ENCODE results near the gene ZNFX1. TPM values are rescaled to one million over a fixed set of nuclear protein-coding genes. Genes with fewer than 3 reads are reported as not detected.
"Not testable (repeated sequence)": the region's sequence is repeated elsewhere in the genome, so short reads cannot be mapped to it uniquely, and the experiment has no call there.

ZNFX1 gene
- total and polyA plus RNA-seq, 2 donors (not counting 1 experiment from before 2014, with no cell fraction given), result 10.3 to 37.9 TPM

DNA sequence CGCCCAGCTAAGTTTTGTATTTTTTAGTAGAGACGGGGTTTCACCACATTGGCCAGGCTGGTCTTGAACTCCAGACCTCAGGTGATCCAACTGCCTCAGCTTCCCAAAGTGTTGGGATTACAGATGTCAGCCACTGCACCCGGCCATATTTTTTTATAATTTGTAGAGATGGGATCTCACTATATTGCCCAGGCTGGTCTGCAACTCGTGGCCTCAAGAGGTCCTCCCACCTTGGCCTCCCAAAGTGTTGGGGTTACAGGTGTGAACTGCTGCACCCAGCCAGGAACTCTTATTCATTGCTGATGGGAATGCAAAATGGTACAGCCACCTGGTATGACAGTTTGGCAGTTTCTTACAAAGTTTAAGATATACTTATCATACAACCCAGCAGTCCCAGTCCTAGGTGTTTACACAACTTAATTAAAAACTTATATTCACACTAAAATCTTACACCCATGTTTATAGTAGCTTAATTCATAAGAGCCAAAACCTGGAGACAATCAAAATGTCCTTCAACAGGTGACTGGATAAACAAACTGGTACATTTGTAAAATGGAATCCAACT, 78.0 kb downstream of the ZNFX1 start:
- CTCF ChIA-PET, result interaction anchor here (2.0 kb wide), 1 partner anchor 18 kb away, joined by 4 read pairs; no protein-coding TSS in a partner anchor
- intact Hi-C loops (cut with micrococcal nuclease), result no loop called here
- Histone ChIP-seq H4K20me1 (ENCODE audit: control insufficient read depth, insufficient read depth, low read length, poor library complexity, severe bottlenecking) (no peaks in the 10 kb centered on the region), H3K9me3 (ENCODE audit: control extremely low read depth in 1 of 3, control insufficient read depth in 2 of 3, insufficient read depth in 1 of 3, low read length in 2 of 3) (peaks cover 0 to 4% (median 0%) of the 10 kb centered on the region in 3 donors), H3K4me3 (ENCODE audit: control extremely low read depth in 1 of 5, extremely low read depth in 1 of 5, insufficient read depth in 1 of 5, low read depth in 2 of 5, low read length in 4 of 5) (no peak overlapping the region), H3K79me2 (ENCODE audit: control insufficient read depth, insufficient read depth, low read length) (no peaks in the 10 kb centered on the region), H3K36me3 (replicated peaks in 1 of 2; ENCODE audit: control extremely low read depth in 1 of 2, control insufficient read depth in 1 of 2, extremely low read depth in 1 of 2, insufficient read depth in 2 of 2, low read length in 1 of 2) (no peaks in the 10 kb centered on the region), H3K27ac (ENCODE audit: low read length in 2 of 2) (no peak overlapping the region), H3K4me2 (replicated peaks; ENCODE audit: low read depth, low read length, poor library complexity, severe bottlenecking) (no peak overlapping the region), H3K27me3 (replicated peaks in 1 of 4; ENCODE audit: control extremely low read depth in 1 of 4, control insufficient read depth in 3 of 4, insufficient read depth in 4 of 4, low read length in 3 of 4) (no peaks in the 10 kb centered on the region), H3K9ac (ENCODE audit: low read length) (no peak overlapping the region), H3K4me1 (ENCODE audit: control insufficient read depth in 2 of 2, insufficient read depth in 2 of 2, low read length in 2 of 2) (no peaks in the 10 kb centered on the region), H2AFZ (ENCODE audit: insufficient read depth, low read depth, low read length, poor library complexity, severe bottlenecking) (no peak overlapping the region)
- H3K27ac Mint-ChIP-seq, result no peak overlapping the region
- ATAC-seq (ENCODE audit: low read depth), result no peak
- no peaks in the 10 kb centered on the region for H3K27me3 Mint-ChIP-seq
- no CpG with 5 or more reads among the region's 4 CpGs for WGBS (ENCODE audit: insufficient coverage)
- no peak for DNase-seq
- no peaks in the 10 kb centered on the region for H3K9me3 Mint-ChIP-seq (ENCODE audit: insufficient read depth)
- no peak for TF ChIP-seq EZH2 (IDR thresholded peaks at IDR 0.05; ENCODE audit: borderline replicate concordance, insufficient read depth, low read depth, low read length, poor library complexity, severe bottlenecking)
- TF ChIP-seq, protein P1, sequence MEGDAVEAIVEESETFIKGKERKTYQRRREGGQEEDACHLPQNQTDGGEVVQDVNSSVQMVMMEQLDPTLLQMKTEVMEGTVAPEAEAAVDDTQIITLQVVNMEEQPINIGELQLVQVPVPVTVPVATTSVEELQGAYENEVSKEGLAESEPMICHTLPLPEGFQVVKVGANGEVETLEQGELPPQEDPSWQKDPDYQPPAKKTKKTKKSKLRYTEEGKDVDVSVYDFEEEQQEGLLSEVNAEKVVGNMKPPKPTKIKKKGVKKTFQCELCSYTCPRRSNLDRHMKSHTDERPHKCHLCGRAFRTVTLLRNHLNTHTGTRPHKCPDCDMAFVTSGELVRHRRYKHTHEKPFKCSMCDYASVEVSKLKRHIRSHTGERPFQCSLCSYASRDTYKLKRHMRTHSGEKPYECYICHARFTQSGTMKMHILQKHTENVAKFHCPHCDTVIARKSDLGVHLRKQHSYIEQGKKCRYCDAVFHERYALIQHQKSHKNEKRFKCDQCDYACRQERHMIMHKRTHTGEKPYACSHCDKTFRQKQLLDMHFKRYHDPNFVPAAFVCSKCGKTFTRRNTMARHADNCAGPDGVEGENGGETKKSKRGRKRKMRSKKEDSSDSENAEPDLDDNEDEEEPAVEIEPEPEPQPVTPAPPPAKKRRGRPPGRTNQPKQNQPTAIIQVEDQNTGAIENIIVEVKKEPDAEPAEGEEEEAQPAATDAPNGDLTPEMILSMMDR (IDR thresholded peaks at IDR 0.05), result no peak
- no peaks in the 10 kb centered on the region for H3K4me1 Mint-ChIP-seq
- no peak overlapping the region for H3K4me3 Mint-ChIP-seq
- POLR2A ChIA-PET, result no interaction called here

DNA sequence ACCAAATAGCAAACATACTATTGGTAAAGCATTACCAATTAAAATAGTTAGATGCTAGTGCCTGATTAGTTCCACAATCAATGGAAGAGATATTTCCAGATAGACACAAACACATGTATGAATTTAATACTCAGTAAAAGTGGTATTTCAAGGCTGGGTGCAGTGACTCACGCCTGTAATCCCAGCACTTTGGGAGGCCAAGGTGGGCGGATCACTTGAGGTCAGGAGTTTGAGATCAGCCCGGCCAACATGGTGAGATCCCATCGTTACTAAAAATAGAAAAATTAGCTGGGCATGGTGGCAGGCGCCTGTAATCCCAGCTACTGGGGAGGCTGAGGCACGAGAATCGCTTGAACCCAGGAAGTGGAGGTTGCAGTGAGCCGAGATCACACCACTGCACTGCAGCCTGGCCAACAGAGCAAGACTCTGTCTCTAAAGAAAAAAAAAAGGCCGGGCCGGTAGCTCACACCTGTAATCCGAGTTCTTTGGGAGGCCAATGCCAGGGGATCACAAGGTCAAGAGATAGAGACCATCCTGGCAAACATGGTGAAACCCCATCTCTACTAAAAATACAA, 84.8 kb downstream of the ZNFX1 start:
- H3K9me3 Mint-ChIP-seq (ENCODE audit: insufficient read depth); H3K27me3 Mint-ChIP-seq; H3K4me1 Mint-ChIP-seq; H3K4me2 ChIP-seq (replicated peaks; ENCODE audit: low read depth, low read length, poor library complexity, severe bottlenecking); H4K20me1 ChIP-seq (ENCODE audit: control insufficient read depth, insufficient read depth, low read length, poor library complexity, severe bottlenecking); H3K27ac Mint-ChIP-seq; H3K36me3 ChIP-seq (replicated peaks in 1 of 2; ENCODE audit: control extremely low read depth in 1 of 2, control insufficient read depth in 1 of 2, extremely low read depth in 1 of 2, insufficient read depth in 2 of 2, low read length in 1 of 2); H3K4me3 Mint-ChIP-seq; H3K9ac ChIP-seq (ENCODE audit: low read length); CTCF ChIA-PET; H3K4me3 ChIP-seq (ENCODE audit: control extremely low read depth in 1 of 5, extremely low read depth in 1 of 5, insufficient read depth in 1 of 5, low read depth in 2 of 5, low read length in 4 of 5); H2AFZ ChIP-seq (ENCODE audit: insufficient read depth, low read depth, low read length, poor library complexity, severe bottlenecking); H3K27ac ChIP-seq (ENCODE audit: low read length in 2 of 2); ATAC-seq (ENCODE audit: low read depth); H3K9me3 ChIP-seq (ENCODE audit: control extremely low read depth in 1 of 3, control insufficient read depth in 2 of 3, insufficient read depth in 1 of 3, low read length in 2 of 3); H3K79me2 ChIP-seq (ENCODE audit: control insufficient read depth, insufficient read depth, low read length); H3K4me1 ChIP-seq (ENCODE audit: control insufficient read depth in 2 of 2, insufficient read depth in 2 of 2, low read length in 2 of 2); intact Hi-C loops (cut with micrococcal nuclease); H3K27me3 ChIP-seq (replicated peaks in 1 of 4; ENCODE audit: control extremely low read depth in 1 of 4, control insufficient read depth in 3 of 4, insufficient read depth in 4 of 4, low read length in 3 of 4); POLR2A ChIA-PET; DNase-seq: not testable (repeated sequence)
- 80% methylated on average over 8 of the region's 11 CpGs for WGBS (ENCODE audit: insufficient coverage)

Small RNA genes lying within 50 kb of the gene (small RNA-seq; reads per million reads assigned to genes)
- gene SNORD12B (ENCODE audit: insufficient read length, low read depth, low replicate concordance) (9,080 reads per million, percentile 99 among the genes with 10 or more reads in this experiment), gene SNORD12C (ENCODE audit: insufficient read length, low read depth, low replicate concordance) (10,224 reads per million, percentile 99 among the genes with 10 or more reads in this experiment)

Other genes starting within 250 kb of the ZNFX1 start
- 38.0 and 38.5 TPM in 2 replicates for gene CSE1L, start 231.7 kb downstream of the ZNFX1 start, total RNA-seq
- gene CSE1L, start 231.7 kb downstream of the ZNFX1 start, polyA plus RNA-seq, result 7.6 and 8.9 TPM in 2 replicates
- gene STAU1, start 89.7 kb downstream of the ZNFX1 start, total RNA-seq, result 42.9 TPM in 2 replicates
- gene STAU1, start 89.7 kb downstream of the ZNFX1 start, polyA plus RNA-seq, result 15.4 and 24.7 TPM in 2 replicates
- gene DDX27, start 58.6 kb downstream of the ZNFX1 start, total RNA-seq, result 74.6 and 75.3 TPM in 2 replicates
- gene DDX27, start 58.6 kb downstream of the ZNFX1 start, polyA plus RNA-seq, result 55.0 and 77.5 TPM in 2 replicates
- 0.05 and 0.12 TPM in 2 replicates for gene KCNB1, start 204.6 kb upstream of the ZNFX1 start, total RNA-seq
- not detected in 2 replicates for gene KCNB1, start 204.6 kb upstream of the ZNFX1 start, polyA plus RNA-seq

Measured in B cell (primary cell).